22Rv1 (cell line): ENCODE measurements around the gene PLK5.

Experiments
- ZFX ChIP-seq: fragments of 450-650 bp; IDR thresholded peaks from 2 replicates; pipeline ENCODE4 v1.6.1; 2017; ENCODE audit warnings: antibody characterized with exemption, borderline replicate concordance
- TF ChIP-seq, protein P1 (sequence below): fragments of 450-650 bp; IDR thresholded peaks from 2 replicates; pipeline ENCODE4 v1.5.1; 2017; ENCODE audit warnings: mild to moderate bottlenecking

DNA sequence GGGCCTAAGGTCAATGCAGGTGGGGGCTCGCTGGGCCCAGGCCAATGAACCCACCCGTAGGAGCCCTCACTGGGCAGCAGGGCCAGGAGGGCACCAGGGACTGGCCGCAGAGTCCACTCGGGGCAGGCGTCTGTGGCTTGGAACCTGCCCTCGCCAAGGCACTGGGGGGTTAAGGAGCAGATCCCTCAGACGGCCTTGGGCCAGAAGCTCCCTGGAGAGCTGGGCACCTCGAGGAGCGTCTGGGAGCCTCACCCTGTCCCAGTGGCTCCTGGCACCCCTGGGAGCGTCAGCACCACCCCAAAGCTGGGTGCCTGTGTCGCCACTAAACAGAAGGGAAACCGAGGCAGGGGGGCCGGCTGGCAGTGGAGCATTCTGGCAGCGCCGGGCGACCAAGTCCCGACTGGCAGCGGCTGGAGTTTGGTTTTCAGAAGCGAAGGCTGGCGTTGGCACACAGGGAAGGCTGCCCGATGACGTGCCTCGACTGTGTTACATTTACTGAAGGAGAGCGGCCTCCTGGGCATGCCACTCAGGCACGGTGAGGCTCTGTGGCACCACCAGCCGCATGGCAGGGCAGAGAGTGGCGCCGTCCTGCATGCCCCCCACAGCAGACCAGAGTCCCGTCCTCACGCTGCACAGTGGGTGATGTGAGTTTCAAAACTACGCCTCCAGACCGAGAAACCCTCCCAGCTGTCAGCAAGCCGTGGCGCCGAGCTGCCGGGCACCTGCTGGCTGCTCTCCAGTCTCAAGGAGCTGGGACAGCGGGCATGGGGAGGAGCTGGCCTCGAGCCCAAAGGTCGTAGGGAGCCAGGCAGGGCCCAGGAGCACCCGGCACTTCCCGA, 53.4 kb downstream of the PLK5 start:
- TF ChIP-seq, protein P1, sequence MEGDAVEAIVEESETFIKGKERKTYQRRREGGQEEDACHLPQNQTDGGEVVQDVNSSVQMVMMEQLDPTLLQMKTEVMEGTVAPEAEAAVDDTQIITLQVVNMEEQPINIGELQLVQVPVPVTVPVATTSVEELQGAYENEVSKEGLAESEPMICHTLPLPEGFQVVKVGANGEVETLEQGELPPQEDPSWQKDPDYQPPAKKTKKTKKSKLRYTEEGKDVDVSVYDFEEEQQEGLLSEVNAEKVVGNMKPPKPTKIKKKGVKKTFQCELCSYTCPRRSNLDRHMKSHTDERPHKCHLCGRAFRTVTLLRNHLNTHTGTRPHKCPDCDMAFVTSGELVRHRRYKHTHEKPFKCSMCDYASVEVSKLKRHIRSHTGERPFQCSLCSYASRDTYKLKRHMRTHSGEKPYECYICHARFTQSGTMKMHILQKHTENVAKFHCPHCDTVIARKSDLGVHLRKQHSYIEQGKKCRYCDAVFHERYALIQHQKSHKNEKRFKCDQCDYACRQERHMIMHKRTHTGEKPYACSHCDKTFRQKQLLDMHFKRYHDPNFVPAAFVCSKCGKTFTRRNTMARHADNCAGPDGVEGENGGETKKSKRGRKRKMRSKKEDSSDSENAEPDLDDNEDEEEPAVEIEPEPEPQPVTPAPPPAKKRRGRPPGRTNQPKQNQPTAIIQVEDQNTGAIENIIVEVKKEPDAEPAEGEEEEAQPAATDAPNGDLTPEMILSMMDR, result no peak
- TF ChIP-seq ZFX, result no peak
